HG03571 (cell line): ENCODE data around the gene GRIN2A.
"Not testable (repeated sequence)": the region's sequence is repeated elsewhere in the genome, so short reads cannot be mapped to it uniquely, and the experiment has no call there.

Experiments
- ATAC-seq: cut with Tn5 transposase; IDR thresholded peaks from one replicate; pipeline ENCODE4 v1.9.1; 2021; ENCODE audit not compliant: unreplicated experiment

GRIN2A gene

DNA sequence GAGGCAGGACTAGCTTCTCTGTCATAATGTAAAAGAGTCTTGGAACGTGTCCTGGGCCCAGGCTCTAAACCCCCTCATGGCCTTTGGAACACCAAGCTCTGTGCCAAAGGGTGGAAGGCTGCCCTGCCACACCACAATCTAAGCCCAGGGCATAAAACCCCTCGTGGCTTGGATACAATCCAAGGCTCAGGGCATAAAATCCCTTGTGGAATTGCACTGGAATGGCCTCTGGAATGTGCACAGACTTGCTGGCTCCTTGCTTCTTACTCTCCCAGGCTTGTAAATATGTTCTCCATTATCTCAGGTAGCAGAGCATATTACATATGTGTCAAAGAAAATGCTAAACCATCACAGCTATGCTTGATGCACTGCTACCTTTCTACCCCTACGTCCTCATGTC lies 306.2 kb downstream of the GRIN2A start:
- ATAC-seq = not testable (repeated sequence)

DNA sequence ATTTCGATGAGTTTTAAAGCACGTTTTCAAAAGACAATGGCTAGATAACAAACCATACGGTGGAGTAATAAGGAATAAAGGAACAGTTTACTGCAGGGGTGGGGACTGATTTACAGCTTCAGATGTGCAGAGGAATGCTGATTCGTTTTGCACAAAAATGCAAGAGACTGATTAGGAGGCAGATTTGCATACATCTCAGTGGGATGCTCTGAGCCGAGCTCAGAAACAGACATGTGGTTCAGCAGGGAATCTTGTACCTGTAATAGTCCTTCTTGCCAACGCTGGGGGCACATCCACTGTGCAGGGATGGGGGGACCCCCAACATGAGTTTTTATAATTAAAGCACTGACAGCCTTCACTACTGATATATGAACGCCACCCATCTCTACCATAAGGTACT lies 308.0 kb downstream of the GRIN2A start:
- ATAC-seq = no peak

DNA sequence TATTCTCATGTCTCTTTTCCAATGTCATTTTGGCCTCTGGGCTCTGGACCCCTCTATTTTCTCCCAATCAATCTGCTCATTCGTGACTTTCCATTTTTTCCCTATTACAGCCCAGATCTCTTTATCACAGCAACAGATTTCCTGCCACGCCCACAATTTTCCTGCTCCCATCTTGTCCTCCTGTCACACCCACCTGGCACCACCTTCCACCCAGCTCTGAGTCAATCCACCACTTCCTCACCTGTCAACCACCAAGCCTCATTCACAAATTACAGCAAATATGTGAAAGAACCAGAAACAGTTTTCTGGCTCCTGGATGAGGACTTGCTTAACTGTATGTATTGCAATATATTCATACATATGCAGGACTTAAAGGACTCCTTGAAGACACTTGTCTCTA lies 311.3 kb downstream of the GRIN2A start:
- ATAC-seq = no peak

DNA sequence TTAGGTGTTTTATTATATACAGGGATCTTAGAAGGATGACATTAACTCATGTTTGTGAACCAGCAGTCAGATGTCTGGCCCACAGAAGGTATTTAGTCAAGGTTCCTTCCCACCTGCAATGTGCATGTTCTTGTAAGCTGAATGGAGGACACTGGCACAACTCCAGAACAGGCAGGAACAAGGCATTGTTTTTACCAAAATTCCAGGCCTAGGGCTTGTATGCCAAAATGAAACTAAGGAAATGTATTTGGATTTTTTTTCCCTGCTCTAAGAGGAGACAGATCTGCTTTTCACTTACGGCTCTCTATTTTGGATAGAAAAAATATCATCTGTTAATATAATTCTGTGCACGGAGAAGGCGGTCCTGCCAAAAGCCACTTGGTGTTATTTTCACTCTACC lies 312.5 kb downstream of the GRIN2A start:
- no peak for ATAC-seq

DNA sequence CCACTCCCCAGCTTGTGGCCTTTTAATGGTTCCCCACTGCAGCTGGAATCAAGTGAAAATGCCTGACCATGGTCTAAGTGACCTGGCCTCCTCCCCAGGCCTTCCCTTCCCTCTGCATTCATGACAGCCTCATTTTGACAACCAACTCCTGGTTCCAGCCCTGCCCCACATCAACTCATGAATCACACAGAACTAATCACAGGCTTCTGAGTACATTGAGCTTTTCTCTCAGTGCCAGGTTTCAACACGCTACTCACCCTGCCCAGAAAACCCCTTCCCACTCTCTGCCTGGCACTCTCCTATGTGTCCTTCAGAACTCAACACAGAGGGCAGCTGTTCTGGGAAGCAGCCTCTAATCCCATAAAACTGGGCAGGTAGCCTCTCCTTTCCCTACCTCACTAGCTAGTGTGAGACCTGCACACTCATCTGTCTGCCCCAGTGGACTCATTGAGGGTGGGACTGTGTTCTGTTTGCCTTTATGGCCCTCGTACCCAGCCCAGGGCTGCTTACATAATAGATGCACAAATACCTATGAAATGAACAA lies 313.6 kb downstream of the GRIN2A start:
- ATAC-seq = no peak

DNA sequence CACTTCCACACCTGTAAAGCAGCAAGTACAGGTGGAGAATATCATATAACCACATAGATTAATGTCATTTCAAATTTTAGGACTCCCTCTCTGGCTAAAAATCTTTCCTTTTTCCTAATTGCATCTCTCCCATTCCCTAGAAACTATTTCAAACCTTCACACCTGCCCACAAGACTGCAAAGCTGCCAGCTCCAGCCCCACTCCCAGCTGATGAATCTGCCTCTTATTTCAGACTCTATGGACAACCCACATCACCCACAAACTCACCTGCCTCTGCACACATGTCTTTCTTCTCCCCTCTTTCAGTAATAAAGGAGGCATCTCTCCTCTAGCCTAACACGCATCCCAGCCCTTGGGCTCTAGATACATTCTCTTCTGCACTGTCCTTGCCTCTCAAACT lies 315.1 kb downstream of the GRIN2A start:
- no peak for ATAC-seq

DNA sequence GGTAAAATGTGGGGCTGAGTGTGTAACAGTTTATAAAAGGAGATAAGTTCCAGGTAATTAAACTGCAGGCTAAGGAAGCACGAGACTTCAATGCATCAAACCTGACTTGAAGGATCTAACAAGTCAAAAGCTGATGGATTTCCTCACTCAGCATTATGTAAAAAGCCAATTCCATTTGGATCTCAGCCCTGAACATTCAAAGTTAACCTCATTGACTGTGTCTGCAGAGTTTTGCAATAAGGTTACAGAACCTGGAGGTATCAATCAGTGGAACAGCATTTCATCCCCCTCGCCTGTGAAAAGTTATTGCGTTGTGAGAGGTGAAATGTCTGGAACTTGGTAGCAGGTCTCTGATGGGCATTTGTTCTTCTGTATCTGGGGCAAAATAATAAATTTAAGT lies 317.8 kb downstream of the GRIN2A start:
- ATAC-seq = no peak

DNA sequence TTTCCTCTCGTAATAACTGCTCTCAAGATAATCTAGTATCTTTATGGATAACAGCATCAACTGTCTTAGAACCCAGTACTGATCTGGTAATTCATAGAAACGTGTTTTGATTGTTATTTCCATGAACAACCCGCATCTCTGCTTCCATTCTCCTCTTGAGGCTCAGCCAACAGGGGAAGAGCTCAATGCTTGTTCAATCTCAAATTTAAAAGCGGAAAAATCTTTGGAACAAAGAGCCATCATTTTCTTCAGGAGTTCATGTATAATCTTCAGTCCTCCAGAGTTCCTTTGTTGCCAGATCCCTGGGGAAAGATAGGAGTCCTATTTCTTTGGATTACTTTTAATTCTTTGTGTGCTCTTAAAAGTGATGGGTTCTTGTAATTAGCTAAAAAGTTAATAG lies 319.9 kb downstream of the GRIN2A start:
- no peak for ATAC-seq

DNA sequence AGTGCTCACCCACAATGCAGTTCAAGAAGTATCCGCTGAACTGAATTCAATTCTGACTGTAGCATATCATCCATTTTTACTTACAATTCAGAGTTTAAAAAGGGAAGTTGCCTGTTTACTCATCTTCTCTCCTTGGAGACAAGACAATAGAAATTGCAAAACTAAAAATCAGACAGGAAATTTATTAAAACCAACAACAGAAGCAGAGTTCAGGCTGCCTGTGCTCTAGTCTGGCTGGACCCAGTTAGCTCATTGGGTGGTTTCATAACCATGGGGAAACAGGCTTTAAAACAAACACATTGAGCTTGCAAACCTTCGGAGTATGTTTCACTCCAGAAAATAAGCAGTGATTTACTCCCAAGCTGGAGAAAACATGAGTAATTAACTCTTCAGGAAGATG lies 321.4 kb downstream of the GRIN2A start:
- no peak for ATAC-seq

DNA sequence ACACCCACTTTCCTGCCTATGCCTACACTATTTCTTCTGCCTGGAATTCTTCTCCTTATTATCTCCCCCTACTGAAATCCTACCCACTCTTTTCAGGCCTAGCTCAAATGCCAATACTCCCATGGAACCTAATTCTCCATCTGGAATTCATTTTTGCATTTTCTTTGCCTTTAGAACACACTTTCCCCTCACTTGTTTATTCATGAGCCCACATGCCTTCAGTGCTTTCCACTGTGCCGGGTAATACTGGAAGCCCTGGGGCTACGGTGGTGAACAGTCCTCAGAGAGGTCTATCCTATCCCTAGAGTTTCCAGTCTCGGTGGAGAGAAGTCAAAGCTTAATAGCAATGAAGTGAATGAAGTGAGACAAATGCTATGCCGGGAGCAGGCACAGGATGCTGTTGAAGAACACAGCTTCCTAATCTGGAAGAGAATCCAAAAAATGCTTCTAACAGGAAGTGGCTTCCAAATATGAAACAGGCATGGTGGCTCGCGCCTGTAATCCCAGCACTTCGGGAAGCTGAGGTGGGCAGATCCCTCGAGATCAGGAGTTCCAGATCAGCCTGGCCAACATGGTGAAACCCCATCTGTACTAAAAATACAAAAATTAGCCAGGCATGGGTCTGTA lies 322.4 kb downstream of the GRIN2A start:
- no peak for ATAC-seq

DNA sequence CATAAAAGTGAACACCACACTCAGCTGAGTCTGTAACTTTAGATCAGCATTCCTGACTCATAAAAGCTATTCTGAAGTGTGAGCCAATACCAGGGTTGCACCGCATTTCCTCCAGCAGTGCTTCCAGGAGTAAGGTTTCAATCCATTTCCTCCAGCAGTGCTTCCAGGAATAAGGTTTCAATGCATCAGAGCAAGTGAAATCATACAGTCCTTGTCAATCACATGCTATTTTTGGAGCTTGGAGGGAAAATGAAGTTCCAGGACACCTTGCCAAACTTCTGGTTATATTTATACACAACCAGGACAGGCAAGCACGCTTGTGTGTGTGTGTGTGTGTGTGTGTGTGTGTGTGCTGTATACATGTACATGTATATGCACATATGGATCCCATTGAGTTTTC lies 327.6 kb downstream of the GRIN2A start:
- ATAC-seq = no peak

DNA sequence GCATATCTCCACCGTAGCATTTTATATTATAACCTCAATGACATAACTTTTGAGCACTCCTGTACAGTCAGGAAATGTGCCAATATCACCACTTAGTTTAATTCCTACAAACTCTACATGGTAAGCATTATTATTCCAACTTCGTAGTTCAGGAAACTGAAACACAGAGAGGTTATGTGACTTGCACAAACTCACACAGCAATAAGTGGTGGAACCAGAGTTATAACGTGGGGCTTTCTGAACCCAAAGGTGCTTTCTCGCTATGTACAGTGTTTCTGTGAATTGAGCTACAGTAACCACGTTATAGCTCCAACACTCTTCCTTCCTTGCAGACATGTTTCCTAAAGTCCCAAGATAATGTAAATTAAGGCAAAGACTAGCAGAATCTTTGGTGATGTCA lies 330.2 kb downstream of the GRIN2A start:
- ATAC-seq = no peak

DNA sequence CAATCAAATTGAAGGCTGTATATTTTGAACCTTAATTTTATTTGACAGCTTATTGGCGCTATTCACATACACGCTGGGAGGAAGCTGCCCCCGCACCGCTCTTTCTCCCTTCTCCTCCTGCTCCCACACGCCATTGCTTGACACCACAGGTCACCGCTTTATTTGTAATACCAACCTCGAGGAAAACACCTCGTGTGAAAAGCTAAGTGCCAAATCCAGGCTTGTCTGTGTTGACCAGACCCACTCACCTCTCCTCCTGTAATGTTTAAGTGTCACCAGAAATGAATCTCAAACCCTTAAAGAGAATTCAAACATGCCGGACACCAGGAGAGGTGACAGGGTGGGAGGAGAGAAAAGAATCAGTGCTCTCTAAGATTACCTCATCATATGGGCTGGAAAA lies 331.4 kb downstream of the GRIN2A start:
- ATAC-seq = no peak

DNA sequence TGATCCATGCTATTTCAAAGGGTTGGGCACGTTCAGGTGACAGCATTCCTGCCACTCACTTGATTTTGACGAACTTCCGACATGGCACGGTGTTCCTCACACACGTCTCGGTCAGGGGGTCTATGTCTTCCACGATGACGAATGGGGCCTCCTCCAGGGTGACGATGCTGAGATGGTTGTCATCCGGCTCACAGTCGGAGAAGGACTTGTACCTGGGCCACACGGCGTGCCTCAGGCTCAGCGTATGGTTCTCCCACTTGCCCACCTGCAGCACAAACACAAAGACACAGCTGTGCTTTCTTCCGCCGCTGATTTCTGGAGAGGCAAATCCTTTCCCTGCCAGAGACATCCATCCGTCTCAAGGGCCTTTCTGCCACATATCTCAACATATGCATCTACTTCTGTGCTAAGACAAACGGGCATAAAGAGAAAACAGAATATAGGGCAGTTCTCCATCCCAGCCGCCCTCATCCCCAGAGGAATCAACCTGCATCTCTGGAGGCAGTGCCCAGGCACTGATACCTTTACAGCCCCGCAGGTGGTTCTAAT lies 332.5 kb downstream of the GRIN2A start:
- ATAC-seq = no peak

DNA sequence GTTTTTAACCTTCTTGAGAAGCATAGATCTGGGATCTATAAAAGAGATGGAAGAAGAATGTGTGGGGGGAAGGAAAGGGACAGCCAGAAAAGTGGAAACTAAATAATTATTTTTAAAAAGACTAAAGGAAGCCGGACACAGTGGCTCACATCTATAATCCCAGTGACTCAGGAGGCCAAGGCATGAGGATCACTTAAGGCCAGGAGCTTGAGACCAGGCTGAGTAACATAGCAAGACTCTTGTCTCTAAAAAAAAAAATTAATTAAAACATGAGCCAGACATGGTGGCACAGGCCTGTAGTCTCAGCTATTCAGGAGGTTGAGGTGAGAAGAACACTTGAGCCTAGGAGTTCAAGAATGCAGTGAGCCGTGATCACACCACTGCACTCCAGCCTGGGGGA lies 335.1 kb downstream of the GRIN2A start:
- ATAC-seq = no peak

DNA sequence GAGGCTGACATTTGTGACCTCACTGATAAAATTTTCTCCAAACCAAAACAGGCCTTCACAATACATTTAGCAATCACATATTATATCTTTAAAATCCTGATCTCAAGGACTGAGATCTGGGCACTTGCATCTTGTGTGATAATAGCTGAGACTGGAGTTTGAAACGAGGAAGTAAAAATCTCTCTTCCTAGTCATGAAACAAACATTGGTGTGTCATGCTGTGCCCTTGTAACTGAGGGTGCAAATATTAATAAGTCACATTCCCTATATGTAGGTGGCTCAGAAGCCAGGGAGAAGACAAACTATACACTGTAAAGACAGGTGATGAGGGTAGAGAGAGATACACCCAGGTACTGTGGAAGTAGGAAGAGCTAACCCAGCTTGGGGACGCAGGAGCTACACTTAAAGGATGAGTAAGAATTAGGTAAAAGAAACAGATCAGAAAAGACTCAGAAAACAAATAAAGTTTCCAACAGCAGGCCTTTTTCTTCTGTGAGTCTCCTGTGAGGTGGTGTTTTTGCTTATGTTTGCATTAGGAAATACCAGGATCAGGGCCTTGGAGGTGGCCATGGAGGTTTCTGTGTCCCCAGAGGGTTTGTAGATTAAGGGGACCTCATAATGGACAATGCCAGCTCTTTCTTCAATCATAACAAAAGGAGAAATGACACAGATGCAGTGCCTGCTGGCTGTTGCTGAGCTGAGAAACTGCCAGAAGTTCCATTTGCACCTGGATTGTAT lies 335.7 kb downstream of the GRIN2A start:
- no peak for ATAC-seq

DNA sequence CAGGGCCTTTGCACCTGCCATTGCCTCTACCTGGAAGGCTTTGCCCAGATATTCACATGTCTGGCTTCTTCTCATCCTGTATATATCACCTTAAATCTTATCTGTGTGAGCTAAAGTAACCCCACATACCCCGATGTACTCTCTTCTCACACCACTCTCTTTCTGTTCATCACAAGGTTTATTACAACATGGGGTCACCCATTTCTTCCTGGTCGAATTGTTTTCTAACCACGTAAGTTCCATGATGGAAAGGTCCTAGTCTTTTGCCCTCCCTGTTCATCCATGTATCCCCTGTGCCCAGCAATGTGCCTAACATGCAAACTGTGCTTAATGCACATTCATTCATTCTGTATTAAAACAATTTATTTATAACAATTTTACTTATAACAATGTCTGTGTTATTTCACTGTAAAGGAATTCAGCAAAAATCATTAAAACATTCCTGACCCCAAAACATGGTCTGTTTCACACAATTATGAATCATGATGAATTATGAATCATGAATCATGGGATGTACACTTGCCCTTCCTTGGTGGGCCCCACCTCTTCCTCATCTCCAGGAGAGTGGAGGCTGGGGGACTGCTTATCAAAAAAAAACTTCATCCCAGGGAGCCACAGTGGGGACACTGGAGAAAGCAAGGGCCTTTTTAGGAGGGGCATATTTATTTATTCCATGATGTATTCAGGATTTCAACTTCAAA lies 336.4 kb downstream of the GRIN2A start:
- no peak for ATAC-seq

DNA sequence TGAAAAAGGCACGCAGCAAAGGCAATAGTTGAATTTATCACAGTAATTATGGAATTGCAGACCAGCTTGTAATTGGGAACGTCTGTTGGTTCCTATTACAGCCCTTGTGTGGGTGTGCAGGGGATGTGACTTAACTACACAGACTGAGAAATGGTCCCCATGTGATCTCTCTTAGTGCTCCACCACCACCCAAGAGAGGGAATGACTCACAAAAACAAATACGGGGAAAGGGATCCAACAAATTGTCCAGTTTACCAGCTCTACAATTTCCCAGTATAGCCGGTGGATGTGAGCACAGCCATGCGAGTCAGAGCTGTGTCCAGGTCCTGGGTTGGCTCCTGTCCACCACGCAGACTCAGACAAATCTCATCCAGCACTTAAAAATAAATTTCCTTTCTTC lies 337.9 kb downstream of the GRIN2A start:
- no peak for ATAC-seq

DNA sequence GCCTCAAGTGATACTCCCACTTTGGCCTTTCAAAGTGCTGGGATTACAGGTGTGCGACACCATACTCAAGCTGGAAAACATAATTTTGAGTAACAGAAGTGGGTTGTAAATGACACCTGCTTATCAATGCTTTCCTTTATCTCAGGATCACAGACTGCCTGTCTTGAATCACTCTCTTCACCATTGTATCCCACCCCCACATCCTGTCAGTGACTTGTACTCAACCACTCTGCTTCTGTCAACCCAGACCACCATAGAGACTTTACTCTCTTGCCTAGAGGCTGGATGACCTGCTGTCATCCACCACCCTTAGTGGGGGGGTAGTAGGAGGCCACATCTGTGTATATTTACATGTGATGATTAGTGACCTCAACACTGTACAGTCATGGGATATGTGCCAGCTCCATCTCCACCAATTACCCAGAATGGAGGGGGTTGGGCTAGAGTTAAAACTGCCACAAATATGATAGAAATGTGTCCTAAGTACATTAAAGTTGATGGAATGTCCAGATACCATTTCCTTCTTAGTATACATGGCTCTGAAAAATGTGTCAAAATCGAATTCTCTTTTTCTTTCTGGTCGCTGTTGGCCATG lies 338.7 kb downstream of the GRIN2A start:
- ATAC-seq = no peak

DNA sequence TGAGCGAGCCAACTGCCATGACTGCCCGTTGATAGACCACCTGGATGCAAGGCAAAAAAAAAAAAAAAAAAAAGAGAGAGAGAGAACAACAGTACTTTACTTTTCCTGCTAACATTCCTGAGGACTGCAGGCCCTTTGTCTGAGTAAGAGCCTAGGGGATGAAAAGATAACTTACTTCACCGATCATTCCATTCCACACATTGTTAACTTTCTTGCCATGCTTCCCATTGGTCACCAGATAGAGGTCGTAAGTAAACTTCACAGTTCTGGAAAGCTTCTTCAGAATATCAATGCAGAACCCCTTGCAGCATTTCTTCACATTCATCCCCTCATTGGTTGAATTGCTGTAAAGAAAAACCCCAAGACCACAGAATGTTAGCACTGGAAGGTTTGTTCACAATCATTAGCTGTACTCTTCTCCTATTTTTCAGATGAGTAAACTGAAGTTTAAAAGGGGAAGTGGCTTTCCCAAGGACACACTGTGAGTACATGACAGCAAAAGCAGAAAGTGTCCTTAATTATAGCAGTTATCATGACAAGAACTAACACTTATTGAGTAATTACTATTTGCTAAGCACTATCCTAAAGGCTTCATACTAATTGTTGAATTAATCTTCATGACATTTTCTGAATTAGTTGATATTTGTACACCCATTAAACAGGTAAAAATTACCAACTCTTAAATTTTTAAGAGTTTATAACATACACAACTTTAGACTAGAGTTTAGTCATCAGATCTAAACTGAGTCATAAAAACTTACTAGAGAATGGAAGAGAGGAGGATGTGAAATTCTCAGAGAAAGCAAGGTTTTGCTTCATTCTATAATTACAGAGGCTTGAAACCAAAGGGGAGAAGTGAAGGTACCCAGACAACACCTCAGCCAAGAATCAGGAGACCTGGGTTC lies 341.2 kb downstream of the GRIN2A start:
- ATAC-seq = no peak
